ENCODE data around the gene DCTPP1. TPM values are rescaled to one million over a fixed set of nuclear protein-coding genes. Genes with fewer than 3 reads are reported as not detected.
"Not testable (repeated sequence)": the region's sequence is repeated elsewhere in the genome, so short reads cannot be mapped to it uniquely, and the experiment has no call there.

DCTPP1 gene
- total RNA-seq, 1 donor from 2014 or later = 14.5 TPM

GRCh38 chr16:30464078-30464477 is 34.2 kb upstream of the DCTPP1 start:
- H3K4me3 ChIP-seq = no peak overlapping the region
- intact Hi-C loops (cut with DNase I) = no loop called here
- no peak for DNase-seq (ENCODE audit: extremely low spot score in 2 of 2)
- no peaks in the 10 kb centered on the region for H3K4me1 ChIP-seq
- no peaks in the 10 kb centered on the region for H3K9me3 ChIP-seq
- H3K27ac ChIP-seq = no peak overlapping the region
- TF ChIP-seq CTCF (IDR thresholded peaks at IDR 0.05) (no peak), POLR2A (IDR thresholded peaks at IDR 0.05) (no peak), POLR2AphosphoS5 (IDR thresholded peaks at IDR 0.05; ENCODE audit: insufficient read depth in 1 of 2, low read depth in 1 of 2) (no peak)
- no peaks in the 10 kb centered on the region for H3K36me3 ChIP-seq
- H3K27me3 ChIP-seq = no peaks in the 10 kb centered on the region

- H3K36me3 ChIP-seq; DNase-seq (ENCODE audit: extremely low spot score in 2 of 2); H3K4me1 ChIP-seq; intact Hi-C loops (cut with DNase I); H3K27ac ChIP-seq; H3K4me3 ChIP-seq; H3K27me3 ChIP-seq; H3K9me3 ChIP-seq: not testable (repeated sequence)
These were observed 31.6 kb upstream of the DCTPP1 start for GRCh38 chr16:30461426-30461825.

GRCh38 chr16:30459456-30459855 is 29.6 kb upstream of the DCTPP1 start:
- Histone ChIP-seq H3K4me3 (no peak overlapping the region), H3K27ac (no peak overlapping the region), H3K4me1 (no peaks in the 10 kb centered on the region), H3K9me3 (no peaks in the 10 kb centered on the region), H3K36me3 (no peaks in the 10 kb centered on the region), H3K27me3 (no peaks in the 10 kb centered on the region)
- no peak for DNase-seq (ENCODE audit: extremely low spot score in 2 of 2)
- intact Hi-C loops (cut with DNase I) = no loop called here
- TF ChIP-seq CTCF (IDR thresholded peaks at IDR 0.05) (no peak), POLR2A (IDR thresholded peaks at IDR 0.05) (no peak), POLR2AphosphoS5 (IDR thresholded peaks at IDR 0.05; ENCODE audit: insufficient read depth in 1 of 2, low read depth in 1 of 2) (no peak)

- no peak for DNase-seq (ENCODE audit: extremely low spot score in 2 of 2)
- H3K4me3 ChIP-seq = no peak overlapping the region
- no peaks in the 10 kb centered on the region for H3K27me3 ChIP-seq
- intact Hi-C loops (cut with DNase I) = no loop called here
- no peak overlapping the region for H3K27ac ChIP-seq
- no peak for TF ChIP-seq CTCF (IDR thresholded peaks at IDR 0.05)
- no peak for TF ChIP-seq POLR2AphosphoS5 (IDR thresholded peaks at IDR 0.05; ENCODE audit: insufficient read depth in 1 of 2, low read depth in 1 of 2)
- TF ChIP-seq POLR2A (IDR thresholded peaks at IDR 0.05) = no peak
- no peaks in the 10 kb centered on the region for H3K4me1 ChIP-seq
- H3K9me3 ChIP-seq = no peaks in the 10 kb centered on the region
- H3K36me3 ChIP-seq = no peaks in the 10 kb centered on the region
These were observed 28.9 kb upstream of the DCTPP1 start for GRCh38 chr16:30458561-30459394.

GRCh38 chr16:30457743-30458560 is 28.1 kb upstream of the DCTPP1 start:
- H3K9me3 ChIP-seq = no peaks in the 10 kb centered on the region
- TF ChIP-seq POLR2AphosphoS5 (IDR thresholded peaks at IDR 0.05; ENCODE audit: insufficient read depth in 1 of 2, low read depth in 1 of 2) (no peak), CTCF (IDR thresholded peaks at IDR 0.05) (no peak), POLR2A (IDR thresholded peaks at IDR 0.05) (no peak)
- H3K36me3 ChIP-seq = no peaks in the 10 kb centered on the region
- intact Hi-C loops (cut with DNase I) = no loop called here
- no peak overlapping the region for H3K4me3 ChIP-seq
- no peak overlapping the region for H3K27ac ChIP-seq
- no peak for DNase-seq (ENCODE audit: extremely low spot score in 2 of 2)
- H3K4me1 ChIP-seq = no peaks in the 10 kb centered on the region
- H3K27me3 ChIP-seq = no peaks in the 10 kb centered on the region

Data from vagina (tissue), 2 donors.